ENCODE measurements around the gene PCSK2. TPM values are rescaled to one million over a fixed set of nuclear protein-coding genes. Genes with fewer than 3 reads are reported as not detected.

Gene PCSK2
- polyA plus RNA-seq, 2 of the 4 experiments (the other 2 are of a cell fraction): 0.01 TPM; not detected in 1

- CTCF ChIA-PET: interaction anchor here (0.6 to 15.8 kb wide), 3 partner anchors 7 to 633 kb away, joined by 3 to 361 read pairs (median 3); no protein-coding TSS in a partner anchor
- Histone ChIP-seq H3K4me1 (no peaks in the 10 kb centered on the region), H3K9me3 (0 out of 3 replicates have a peak, but pooled peaks cover 4% of the 10 kb centered on the region), H3K4me3 (no peak overlapping the region), H3K4me2 (no peak overlapping the region), H3K27ac (no peak overlapping the region)
- ATAC-seq: peak in 1 of 2 experiments; percentile 60; a peak in 3 of 6 replicates
- FAIRE-seq: no peak
- POLR2A ChIA-PET: no interaction called here
- 40% methylated on average over 9 of the region's 9 CpGs for WGBS (ENCODE audit: missing lambda C conversion rate)
- TF ChIP-seq EP300 (IDR thresholded peaks at IDR 0.05): no peak
- no peak for DNase-seq (ENCODE audit: low read depth in 1 of 2, low spot score in 1 of 2)
Measured at GRCh38 chr20:17438436-17439039, 211.7 kb downstream of the PCSK2 start.

GRCh38 chr20:17439616-17440296, 212.9 kb downstream of the PCSK2 start:
- H3K4me1 ChIP-seq: no peaks in the 10 kb centered on the region
- POLR2A ChIA-PET: no interaction called here
- H3K27ac ChIP-seq: no peak overlapping the region
- no peak overlapping the region for H3K4me3 ChIP-seq
- FAIRE-seq: no peak
- no peak overlapping the region for H3K4me2 ChIP-seq
- ATAC-seq: no peak
- DNase-seq (ENCODE audit: low read depth in 1 of 2, low spot score in 1 of 2): no peak
- TF ChIP-seq TFCP2L1 (CRISPR knock-in tag; IDR thresholded peaks at IDR 0.05) (no peak), HOXA7 (CRISPR knock-in tag; IDR thresholded peaks at IDR 0.05) (no peak), REST (IDR thresholded peaks at IDR 0.05) (peak; percentile 39; the same call in 1 of the 2 replicates), NFE2L2 (conservative IDR thresholded peaks at IDR 0.05; ENCODE audit: low read length) (no peak), MYC (IDR thresholded peaks at IDR 0.05; ENCODE audit: borderline replicate concordance, low read length) (no peak)
- H3K9me3 ChIP-seq: 0 out of 3 replicates have a peak, but pooled peaks cover 4% of the 10 kb centered on the region
- CTCF ChIA-PET: interaction anchor here (1.0 to 15.8 kb wide), 2 partner anchors 9 to 634 kb away, joined by 3 to 361 read pairs; no protein-coding TSS in a partner anchor
- 15% methylated on average over 8 of the region's 8 CpGs for WGBS (ENCODE audit: missing lambda C conversion rate)

GRCh38 chr20:17441745-17442144, 214.9 kb downstream of the PCSK2 start:
- ATAC-seq (no peak), FAIRE-seq (no peak), DNase-seq (ENCODE audit: low read depth in 1 of 2, low spot score in 1 of 2) (no peak)
- H3K4me2 ChIP-seq: no peak overlapping the region
- no peak for TF ChIP-seq HOXA7 (CRISPR knock-in tag; IDR thresholded peaks at IDR 0.05)
- no peak for TF ChIP-seq HDAC2 (IDR thresholded peaks at IDR 0.05)
- no peak for TF ChIP-seq CHD4 (IDR thresholded peaks at IDR 0.05; ENCODE audit: borderline replicate concordance)
- TF ChIP-seq GATA3 (IDR thresholded peaks at IDR 0.05; ENCODE audit: borderline replicate concordance): no peak
- no peak for TF ChIP-seq USF2 (IDR thresholded peaks at IDR 0.05)
- TF ChIP-seq ZC3H11A (IDR thresholded peaks at IDR 0.05): no peak
- TF ChIP-seq HMGXB4 (CRISPR knock-in tag; IDR thresholded peaks at IDR 0.05; ENCODE audit: borderline replicate concordance): no peak
- no peak for TF ChIP-seq HOXB5 (CRISPR knock-in tag; IDR thresholded peaks at IDR 0.05)
- no peak for TF ChIP-seq CEBPB (IDR thresholded peaks at IDR 0.05)
- TF ChIP-seq ESRRA (IDR thresholded peaks at IDR 0.05; ENCODE audit: borderline replicate concordance, low read length): no peak
- no peak for TF ChIP-seq FOXS1 (CRISPR knock-in tag; IDR thresholded peaks at IDR 0.05)
- H3K27ac ChIP-seq: no peak overlapping the region
- 0% methylated on average over 1 of the region's 1 CpG for WGBS (ENCODE audit: missing lambda C conversion rate)
- no peak overlapping the region for H3K4me3 ChIP-seq
- no peaks in the 10 kb centered on the region for H3K4me1 ChIP-seq
- CTCF ChIA-PET: interaction anchor here (1.1 to 3.1 kb wide), 2 partner anchors 10 to 640 kb away, joined by 3 to 15 read pairs; no protein-coding TSS in a partner anchor
- 0 out of 3 replicates have a peak, but pooled peaks cover 4% of the 10 kb centered on the region for H3K9me3 ChIP-seq
- POLR2A ChIA-PET: no interaction called here

Measured in A549 (cell line).